SK-N-SH (cell line): Measurements from ENCODE around the gene ZIK1.

Experiments
- CHD2 ChIP-seq: fragments of 150-350 bp; IDR thresholded peaks from 2 replicates; pipeline ENCODE4 v1.6.1; 2018; ENCODE audit warnings: low read length; ENCODE audit not compliant: partially characterized antibody
- CTCF ChIP-seq: fragments of 200-600 bp; sonication (generic); IDR thresholded peaks from 2 replicates; pipeline ENCODE4 v1.6.1; 2017; ENCODE audit warnings: antibody characterized with exemption, mild to moderate bottlenecking, moderate library complexity
- EP300 ChIP-seq, 2 experiments: IDR thresholded peaks; 2 replicates each; pipeline versions ENCODE4 v1.4.0 to v1.6.1; 2012; ENCODE audit warnings: borderline replicate concordance in 1 of 2, low read depth in 1 of 2, low read length in 1 of 2
- MAX ChIP-seq: IDR thresholded peaks from 2 replicates; pipeline ENCODE4 v1.4.0; 2012; ENCODE audit warnings: low read depth
- POLR2AphosphoS5 ChIP-seq: IDR thresholded peaks from 2 replicates; pipeline ENCODE4 v1.6.1; 2012; ENCODE audit warnings: low read depth, low read length
- RFX5 ChIP-seq: IDR thresholded peaks from 2 replicates; pipeline ENCODE4 v1.6.1; 2012; ENCODE audit warnings: mild to moderate bottlenecking, improper control_type of control experiment, low read length
- RXRA ChIP-seq: IDR thresholded peaks from 2 replicates; pipeline ENCODE4 v1.4.0; 2012; ENCODE audit warnings: low read depth, mild to moderate bottlenecking, borderline replicate concordance
- SIN3A ChIP-seq: IDR thresholded peaks from 2 replicates; pipeline ENCODE4 v1.6.1; 2012; ENCODE audit warnings: low read depth, mild to moderate bottlenecking, low read length, moderate library complexity, borderline replicate concordance
- TAF1 ChIP-seq: IDR thresholded peaks from 2 replicates; pipeline ENCODE4 v1.6.1; 2012; ENCODE audit warnings: low read depth, mild to moderate bottlenecking, low read length, moderate library complexity, borderline replicate concordance
- TF ChIP-seq, protein P1 (sequence below): IDR thresholded peaks from 2 replicates; pipeline ENCODE4 v1.6.1; 2012; ENCODE audit warnings: mild to moderate bottlenecking, low read depth, low read length, moderate library complexity

GRCh38 chr19:57552432-57552831 lies 31.5 kb upstream of the ZIK1 start:
- TF ChIP-seq CTCF (no peak), SIN3A (no peak), EP300 (IDR thresholded peaks at IDR 0.05; ENCODE audit: borderline replicate concordance in 1 of 2, low read depth in 1 of 2, low read length in 1 of 2) (no peak), CHD2 (no peak), RFX5 (no peak), POLR2AphosphoS5 (no peak), TAF1 (no peak), RXRA (no peak), MAX (no peak)
- TF ChIP-seq, protein P1, sequence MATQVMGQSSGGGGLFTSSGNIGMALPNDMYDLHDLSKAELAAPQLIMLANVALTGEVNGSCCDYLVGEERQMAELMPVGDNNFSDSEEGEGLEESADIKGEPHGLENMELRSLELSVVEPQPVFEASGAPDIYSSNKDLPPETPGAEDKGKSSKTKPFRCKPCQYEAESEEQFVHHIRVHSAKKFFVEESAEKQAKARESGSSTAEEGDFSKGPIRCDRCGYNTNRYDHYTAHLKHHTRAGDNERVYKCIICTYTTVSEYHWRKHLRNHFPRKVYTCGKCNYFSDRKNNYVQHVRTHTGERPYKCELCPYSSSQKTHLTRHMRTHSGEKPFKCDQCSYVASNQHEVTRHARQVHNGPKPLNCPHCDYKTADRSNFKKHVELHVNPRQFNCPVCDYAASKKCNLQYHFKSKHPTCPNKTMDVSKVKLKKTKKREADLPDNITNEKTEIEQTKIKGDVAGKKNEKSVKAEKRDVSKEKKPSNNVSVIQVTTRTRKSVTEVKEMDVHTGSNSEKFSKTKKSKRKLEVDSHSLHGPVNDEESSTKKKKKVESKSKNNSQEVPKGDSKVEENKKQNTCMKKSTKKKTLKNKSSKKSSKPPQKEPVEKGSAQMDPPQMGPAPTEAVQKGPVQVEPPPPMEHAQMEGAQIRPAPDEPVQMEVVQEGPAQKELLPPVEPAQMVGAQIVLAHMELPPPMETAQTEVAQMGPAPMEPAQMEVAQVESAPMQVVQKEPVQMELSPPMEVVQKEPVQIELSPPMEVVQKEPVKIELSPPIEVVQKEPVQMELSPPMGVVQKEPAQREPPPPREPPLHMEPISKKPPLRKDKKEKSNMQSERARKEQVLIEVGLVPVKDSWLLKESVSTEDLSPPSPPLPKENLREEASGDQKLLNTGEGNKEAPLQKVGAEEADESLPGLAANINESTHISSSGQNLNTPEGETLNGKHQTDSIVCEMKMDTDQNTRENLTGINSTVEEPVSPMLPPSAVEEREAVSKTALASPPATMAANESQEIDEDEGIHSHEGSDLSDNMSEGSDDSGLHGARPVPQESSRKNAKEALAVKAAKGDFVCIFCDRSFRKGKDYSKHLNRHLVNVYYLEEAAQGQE: no peak
